K562 (cell line): ENCODE results near the gene LRRK1. TPM values are rescaled to one million over a fixed set of nuclear protein-coding genes. Genes with fewer than 3 reads are reported as not detected.

Experiments used
- ATAC-seq: fragments of 200-7000 bp; cut with Tn5 transposase; 3 replicates; pipeline ENCODE4 v1.9.1; 2020; ENCODE audit warnings: moderate library complexity
- BruUV-seq: library from RNA; stranded (reverse); fragments of 400-500 nt; replicated peaks from 2 replicates; lab custom pipeline; 2021; lab: Mats Ljungman, UMichigan
- CTCF ChIA-PET: fragments of 300-600 bp; formaldehyde crosslinking; extraction: SDS; loops from one replicate; lab custom pipeline; 2021; ENCODE audit warnings: low intra/inter-chr PET ratio; lab: Yijun Ruan, JAX
- POLR2A ChIA-PET: fragments of 300-600, 350-650 bp; sonication (Branson Sonifier 250); formaldehyde crosslinking; extraction: SDS; loops from one replicate; lab custom pipeline; 2021; ENCODE audit warnings: antibody characterized with exemption, inconsistent platforms; lab: Yijun Ruan, JAX
- DNase-seq, 4 experiments: peaks; one replicate each; pipeline versions ENCODE4 v3.0.0 to v3.0.0-alpha.2; 2011 to 2018; ENCODE audit warnings: low spot score in 3 of 4, mixed read lengths in 3 of 4; ENCODE audit errors: extremely low read depth in 1 of 4
- FAIRE-seq: peaks from 2 replicates; lab custom pipeline; 2011; peaks lifted over from hg19 to GRCh38; lab: Jason Lieb, UNC
- H2AFZ ChIP-seq: 2 replicates; pipeline ENCODE4 v1.6.0; 2011; ENCODE audit warnings: low read depth, low read length, control low read depth, inconsistent platforms
- H3K27ac ChIP-seq: fragments of 200-600 bp; 3 replicates; pipeline ENCODE4 v1.8.0; 2011; ENCODE audit warnings: low read depth, mild to moderate bottlenecking, control low read depth, inconsistent platforms, low read length, moderate library complexity, mixed read lengths; ENCODE audit errors: extremely low read depth
- H3K27me3 ChIP-seq, 2 experiments: fragments of 300-600 bp in 1 of 2; 2 replicates in 1 of 2; 3 replicates in 1 of 2; pipeline versions ENCODE4 v1.6.0 to v1.8.0; 2011; ENCODE audit warnings: inconsistent platforms in 2 of 2, low read length in 2 of 2, mild to moderate bottlenecking in 1 of 2, mixed read lengths in 1 of 2, moderate library complexity in 1 of 2; ENCODE audit not compliant: control insufficient read depth in 2 of 2, insufficient read depth in 2 of 2
- H3K36me3 ChIP-seq: fragments of 300-600 bp; 3 replicates; pipeline ENCODE4 v1.8.0; 2011; ENCODE audit warnings: mild to moderate bottlenecking, low read length, inconsistent platforms; ENCODE audit not compliant: control insufficient read depth, insufficient read depth
- H3K4me1 ChIP-seq, 2 experiments: fragments of 200-600 bp in 1 of 2; replicated peaks in 1 of 2; 2 replicates in 1 of 2; 3 replicates in 1 of 2; pipeline versions ENCODE4 v1.5.1 to v1.8.0; 2011; ENCODE audit warnings: inconsistent platforms in 2 of 2, low read length in 2 of 2, mild to moderate bottlenecking in 1 of 2, mixed read lengths in 1 of 2, moderate library complexity in 1 of 2; ENCODE audit not compliant: control insufficient read depth in 2 of 2, insufficient read depth in 2 of 2
- H3K4me2 ChIP-seq: 2 replicates; pipeline ENCODE4 v1.6.1; 2011; ENCODE audit warnings: low read length, control low read depth, inconsistent platforms, mixed read lengths; ENCODE audit not compliant: insufficient read depth
- H3K4me3 ChIP-seq: fragments of 200-600 bp; sonication (generic), shearing (Covaris generic); 2 replicates; pipeline ENCODE4 v1.5.1; 2016; ENCODE audit warnings: control low read depth, inconsistent platforms
- H3K79me2 ChIP-seq: fragments of 200-600 bp; 3 replicates; pipeline ENCODE4 v1.8.0; 2011; ENCODE audit warnings: low read length, inconsistent platforms; ENCODE audit not compliant: control insufficient read depth, insufficient read depth
- H3K9ac ChIP-seq, 2 experiments: 2 replicates each; pipeline versions ENCODE4 v1.6.0 to v1.6.1; 2011; ENCODE audit warnings: low read depth in 2 of 2, low read length in 2 of 2, control low read depth in 1 of 2, inconsistent platforms in 1 of 2, mild to moderate bottlenecking in 1 of 2, mixed read lengths in 1 of 2; ENCODE audit not compliant: insufficient read depth in 1 of 2
- H3K9me1 ChIP-seq: one replicate; pipeline ENCODE4 v1.6.0; 2011; ENCODE audit warnings: inconsistent platforms, mild to moderate bottlenecking, low read length, moderate library complexity; ENCODE audit not compliant: control insufficient read depth, insufficient read depth
- H3K9me3 ChIP-seq: replicated peaks from 2 replicates; pipeline ENCODE4 v1.5.1; 2011; ENCODE audit warnings: low read depth, low read length, inconsistent platforms; ENCODE audit not compliant: control insufficient read depth, insufficient read depth
- H4K20me1 ChIP-seq: replicated peaks from 2 replicates; pipeline ENCODE4 v1.6.1; 2011; ENCODE audit warnings: low read length, inconsistent platforms, mixed read lengths; ENCODE audit not compliant: control insufficient read depth, insufficient read depth
- ELF4 ChIP-seq: fragments of 450-650 bp; formaldehyde crosslinking; IDR thresholded peaks from 2 replicates; pipeline ENCODE4 v1.4.0; 2022; ENCODE audit warnings: missing genetic modification characterization
- FUS ChIP-seq: fragments of 200-400 bp; formaldehyde crosslinking; optimal IDR thresholded peaks from 2 replicates; pipeline ENCODE3; 2017; ENCODE audit warnings: low read depth, low read length
- IRF2 ChIP-seq: sonication (generic); formaldehyde crosslinking; IDR thresholded peaks from 2 replicates; pipeline ENCODE4 v1.8.1; 2022; ENCODE audit warnings: mild to moderate bottlenecking, missing genetic modification reagents
- RBBP5 ChIP-seq: fragments of 200-600 bp; sonication (generic); IDR thresholded peaks from 2 replicates; pipeline ENCODE4 v1.6.1; 2012; ENCODE audit warnings: borderline replicate concordance, mild to moderate bottlenecking, low read length, control low read depth, inconsistent platforms; ENCODE audit not compliant: insufficient read depth, poor library complexity, severe bottlenecking
- SIN3A ChIP-seq, 2 experiments: fragments of 150-350 bp in 1 of 2; IDR thresholded peaks; 2 replicates each; pipeline ENCODE4 v1.6.1; 2011 to 2016; ENCODE audit warnings: borderline replicate concordance in 2 of 2, low read depth in 2 of 2, low read length in 2 of 2, mild to moderate bottlenecking in 2 of 2, moderate library complexity in 2 of 2; ENCODE audit not compliant: control insufficient read depth in 1 of 2
- TAF1 ChIP-seq: IDR thresholded peaks from 2 replicates; pipeline ENCODE4 v1.6.1; 2011; ENCODE audit warnings: mild to moderate bottlenecking, low read length, moderate library complexity; ENCODE audit not compliant: insufficient read depth, control insufficient read depth, severe bottlenecking; ENCODE audit errors: extremely low read depth
- ZSCAN29 ChIP-seq: fragments of 450-650 bp; IDR thresholded peaks from 2 replicates; pipeline ENCODE4 v1.6.1; 2017
- WGBS: fragments of 100-300 bp; shearing (Covaris generic); methylation state at CpG from one replicate; pipeline ENCODE4 v1.1.6; 2016; ENCODE audit warnings: low coverage, mixed read lengths; ENCODE audit not compliant: insufficient coverage; ENCODE audit errors: missing lambda C conversion rate; 5-methylcytosine and 5-hydroxymethylcytosine counted together
- in situ Hi-C: fragments of 300-500 bp; cut with MboI; formaldehyde crosslinking; loops from 4 replicates; pipeline ENCODE4 v1.15.0; 2018; ENCODE audit warnings: inconsistent platforms, mixed read lengths
- intact Hi-C: fragments of 100-400 bp; cut with micrococcal nuclease; formaldehyde crosslinking; loops from 2 replicates; pipeline ENCODE4 v1.14.2; 2022
- polyA plus RNA-seq, 8 experiments: library from polyadenylated mRNA; depleted of rRNA in 4 of 8; stranded (reverse) in 5 of 8; unstranded in 3 of 8; fragments of >200 nt; fragmentation: Nextera tagmentation in 2 of 8; fragmentation: Illumina TruSeq in 1 of 8; extraction: Ambion mirVana in 2 of 8; extraction: Trizol in 1 of 8; gene quantifications; 2 replicates each; pipeline versions ENCODE4 v1.2.1 to v1.2.3, GENCODE V29; 2011 to 2014; ENCODE audit warnings: inconsistent platforms in 1 of 8, missing spikeins in 1 of 8
- total RNA-seq, 7 experiments: library from RNA; depleted of rRNA in 6 of 7; stranded (reverse); fragments of >200 nt in 6 of 7; fragmentation: Illumina TruSeq in 2 of 7; extraction: Trizol in 2 of 7; gene quantifications; 2 replicates each; pipeline versions ENCODE4 v1.2.1 to v1.2.3, GENCODE V29; 2011 to 2021; ENCODE audit warnings: low replicate concordance in 1 of 7
- TF ChIP-seq, protein P1 (sequence below): sonication (generic); formaldehyde crosslinking; IDR thresholded peaks from 2 replicates; pipeline ENCODE4 v1.4.0; 2020; ENCODE audit warnings: mild to moderate bottlenecking, missing genetic modification reagents
- TF ChIP-seq, protein P2 (sequence below): fragments of 250-450 bp; sonication (Bioruptor Pico); IDR thresholded peaks from 2 replicates; pipeline ENCODE4 v1.9.0; 2021; ENCODE audit warnings: mild to moderate bottlenecking, inconsistent platforms
- TF ChIP-seq, protein P3 (sequence below): sonication (generic); formaldehyde crosslinking; IDR thresholded peaks from 2 replicates; pipeline ENCODE4 v1.8.0; 2023; ENCODE audit warnings: mild to moderate bottlenecking, missing genetic modification reagents

LRRK1 gene
- total and polyA plus RNA-seq, 9 of the 15 experiments (the other 6 are each of a cell fraction or from before 2014, with no cell fraction given): 0.01 to 1.5 (median 0.11) TPM

DNA sequence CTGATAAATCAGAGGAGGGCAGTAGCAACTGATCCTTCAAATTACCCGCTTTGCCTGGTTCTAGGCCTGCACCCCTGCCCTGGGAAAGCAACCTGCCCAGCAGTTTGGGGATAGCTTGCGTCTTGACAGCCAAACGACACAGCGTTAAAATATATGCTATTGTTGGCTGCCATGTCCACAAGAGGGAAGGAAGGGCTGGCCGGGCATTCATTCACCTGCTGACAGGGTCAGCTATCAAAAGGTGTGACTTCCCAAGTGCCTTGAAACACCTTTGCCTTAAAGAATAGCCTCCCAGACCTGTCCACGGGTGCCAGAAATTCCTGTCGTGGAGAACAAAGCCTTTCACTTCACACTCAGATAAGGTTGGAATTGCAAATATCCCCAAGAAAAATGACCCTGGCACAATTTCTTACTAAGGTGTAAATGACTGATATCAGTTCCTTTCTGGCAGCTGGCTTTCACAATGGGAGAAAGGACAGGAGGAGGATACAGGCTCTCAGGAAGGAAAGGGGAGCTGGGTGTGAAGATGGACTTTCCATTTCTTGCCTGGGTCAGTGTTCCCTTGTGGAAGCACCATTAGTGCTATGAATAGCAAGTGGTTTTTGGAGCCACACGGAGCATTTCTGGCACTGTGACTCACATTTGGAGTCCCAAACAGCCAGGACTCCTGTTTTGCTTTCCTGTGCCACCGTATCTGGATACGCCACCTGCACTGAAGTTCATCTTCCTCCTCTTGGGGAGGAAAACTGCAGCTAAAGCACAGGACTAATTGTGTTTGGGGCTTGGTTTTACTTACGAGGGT, 20.3 kb upstream of the LRRK1 start:
- in situ Hi-C loops: no loop called here
- Histone ChIP-seq H3K4me3 (no peak overlapping the region), H3K27ac (no peak overlapping the region), H3K9ac (no peak overlapping the region), H3K27me3 (peaks cover 31 to 70% of the 10 kb centered on the region in 2 experiments), H3K79me2 (no peaks in the 10 kb centered on the region), H3K9me3 (no peaks in the 10 kb centered on the region), H3K4me1 (no peaks in the 10 kb centered on the region), H3K4me2 (no peak overlapping the region), H4K20me1 (no peaks in the 10 kb centered on the region; the same call in 1 of the 2 replicates), H3K36me3 (no peaks in the 10 kb centered on the region), H2AFZ (no peak overlapping the region), H3K9me1 (no peaks in the 10 kb centered on the region)
- ChIA-PET CTCF (no interaction called here), POLR2A (interaction anchor here (1.0 kb wide), 1 partner anchor 110 kb away, joined by 4 read pairs; no protein-coding TSS in a partner anchor)
- no peak for ATAC-seq
- BruUV-seq: no TSS peak
- WGBS: 2% methylated on average over 11 of the region's 11 CpGs
- intact Hi-C loops: no loop called here
- no peak for DNase-seq
- FAIRE-seq: no peak
- TF ChIP-seq IRF2 (CRISPR knock-in tag) (no peak), RBBP5 (no peak), FUS (no peak), SIN3A (IDR thresholded peaks at IDR 0.05; ENCODE audit: borderline replicate concordance in 2 of 2, control insufficient read depth in 1 of 2, low read depth in 2 of 2, low read length in 2 of 2) (no peak), ZSCAN29 (no peak), TAF1 (no peak), ELF4 (no peak)
- TF ChIP-seq, protein P1, sequence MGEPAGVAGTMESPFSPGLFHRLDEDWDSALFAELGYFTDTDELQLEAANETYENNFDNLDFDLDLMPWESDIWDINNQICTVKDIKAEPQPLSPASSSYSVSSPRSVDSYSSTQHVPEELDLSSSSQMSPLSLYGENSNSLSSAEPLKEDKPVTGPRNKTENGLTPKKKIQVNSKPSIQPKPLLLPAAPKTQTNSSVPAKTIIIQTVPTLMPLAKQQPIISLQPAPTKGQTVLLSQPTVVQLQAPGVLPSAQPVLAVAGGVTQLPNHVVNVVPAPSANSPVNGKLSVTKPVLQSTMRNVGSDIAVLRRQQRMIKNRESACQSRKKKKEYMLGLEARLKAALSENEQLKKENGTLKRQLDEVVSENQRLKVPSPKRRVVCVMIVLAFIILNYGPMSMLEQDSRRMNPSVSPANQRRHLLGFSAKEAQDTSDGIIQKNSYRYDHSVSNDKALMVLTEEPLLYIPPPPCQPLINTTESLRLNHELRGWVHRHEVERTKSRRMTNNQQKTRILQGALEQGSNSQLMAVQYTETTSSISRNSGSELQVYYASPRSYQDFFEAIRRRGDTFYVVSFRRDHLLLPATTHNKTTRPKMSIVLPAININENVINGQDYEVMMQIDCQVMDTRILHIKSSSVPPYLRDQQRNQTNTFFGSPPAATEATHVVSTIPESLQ (CRISPR knock-in tag): no peak
- TF ChIP-seq, protein P2, sequence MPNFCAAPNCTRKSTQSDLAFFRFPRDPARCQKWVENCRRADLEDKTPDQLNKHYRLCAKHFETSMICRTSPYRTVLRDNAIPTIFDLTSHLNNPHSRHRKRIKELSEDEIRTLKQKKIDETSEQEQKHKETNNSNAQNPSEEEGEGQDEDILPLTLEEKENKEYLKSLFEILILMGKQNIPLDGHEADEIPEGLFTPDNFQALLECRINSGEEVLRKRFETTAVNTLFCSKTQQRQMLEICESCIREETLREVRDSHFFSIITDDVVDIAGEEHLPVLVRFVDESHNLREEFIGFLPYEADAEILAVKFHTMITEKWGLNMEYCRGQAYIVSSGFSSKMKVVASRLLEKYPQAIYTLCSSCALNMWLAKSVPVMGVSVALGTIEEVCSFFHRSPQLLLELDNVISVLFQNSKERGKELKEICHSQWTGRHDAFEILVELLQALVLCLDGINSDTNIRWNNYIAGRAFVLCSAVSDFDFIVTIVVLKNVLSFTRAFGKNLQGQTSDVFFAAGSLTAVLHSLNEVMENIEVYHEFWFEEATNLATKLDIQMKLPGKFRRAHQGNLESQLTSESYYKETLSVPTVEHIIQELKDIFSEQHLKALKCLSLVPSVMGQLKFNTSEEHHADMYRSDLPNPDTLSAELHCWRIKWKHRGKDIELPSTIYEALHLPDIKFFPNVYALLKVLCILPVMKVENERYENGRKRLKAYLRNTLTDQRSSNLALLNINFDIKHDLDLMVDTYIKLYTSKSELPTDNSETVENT: no peak
- TF ChIP-seq, protein P3, sequence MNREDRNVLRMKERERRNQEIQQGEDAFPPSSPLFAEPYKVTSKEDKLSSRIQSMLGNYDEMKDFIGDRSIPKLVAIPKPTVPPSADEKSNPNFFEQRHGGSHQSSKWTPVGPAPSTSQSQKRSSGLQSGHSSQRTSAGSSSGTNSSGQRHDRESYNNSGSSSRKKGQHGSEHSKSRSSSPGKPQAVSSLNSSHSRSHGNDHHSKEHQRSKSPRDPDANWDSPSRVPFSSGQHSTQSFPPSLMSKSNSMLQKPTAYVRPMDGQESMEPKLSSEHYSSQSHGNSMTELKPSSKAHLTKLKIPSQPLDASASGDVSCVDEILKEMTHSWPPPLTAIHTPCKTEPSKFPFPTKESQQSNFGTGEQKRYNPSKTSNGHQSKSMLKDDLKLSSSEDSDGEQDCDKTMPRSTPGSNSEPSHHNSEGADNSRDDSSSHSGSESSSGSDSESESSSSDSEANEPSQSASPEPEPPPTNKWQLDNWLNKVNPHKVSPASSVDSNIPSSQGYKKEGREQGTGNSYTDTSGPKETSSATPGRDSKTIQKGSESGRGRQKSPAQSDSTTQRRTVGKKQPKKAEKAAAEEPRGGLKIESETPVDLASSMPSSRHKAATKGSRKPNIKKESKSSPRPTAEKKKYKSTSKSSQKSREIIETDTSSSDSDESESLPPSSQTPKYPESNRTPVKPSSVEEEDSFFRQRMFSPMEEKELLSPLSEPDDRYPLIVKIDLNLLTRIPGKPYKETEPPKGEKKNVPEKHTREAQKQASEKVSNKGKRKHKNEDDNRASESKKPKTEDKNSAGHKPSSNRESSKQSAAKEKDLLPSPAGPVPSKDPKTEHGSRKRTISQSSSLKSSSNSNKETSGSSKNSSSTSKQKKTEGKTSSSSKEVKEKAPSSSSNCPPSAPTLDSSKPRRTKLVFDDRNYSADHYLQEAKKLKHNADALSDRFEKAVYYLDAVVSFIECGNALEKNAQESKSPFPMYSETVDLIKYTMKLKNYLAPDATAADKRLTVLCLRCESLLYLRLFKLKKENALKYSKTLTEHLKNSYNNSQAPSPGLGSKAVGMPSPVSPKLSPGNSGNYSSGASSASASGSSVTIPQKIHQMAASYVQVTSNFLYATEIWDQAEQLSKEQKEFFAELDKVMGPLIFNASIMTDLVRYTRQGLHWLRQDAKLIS (CRISPR knock-in tag): no peak
